ENCODE data around the gene PLVAP.

The PLVAP gene

DNA sequence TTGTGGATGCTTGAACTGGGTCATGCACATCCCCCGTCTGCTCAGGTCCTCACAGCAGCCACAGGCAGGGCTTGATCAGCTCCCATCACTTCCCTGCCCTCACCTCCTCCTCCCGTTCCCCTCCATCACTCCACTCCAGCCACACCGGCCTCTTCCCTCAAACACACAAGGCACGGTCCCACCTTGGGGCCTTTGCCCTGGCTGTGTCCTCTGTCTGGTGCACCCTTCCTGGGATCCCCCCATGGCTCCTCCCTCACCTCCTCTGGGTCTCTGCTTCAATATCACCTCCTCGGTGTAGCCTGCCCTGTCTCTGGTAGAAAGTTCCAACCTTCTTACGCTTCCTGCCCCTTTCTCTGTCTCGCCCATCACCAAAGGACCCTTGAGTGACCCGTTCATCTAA is 23.8 kb downstream of the PLVAP start:
- no peak for DNase-seq

DNA sequence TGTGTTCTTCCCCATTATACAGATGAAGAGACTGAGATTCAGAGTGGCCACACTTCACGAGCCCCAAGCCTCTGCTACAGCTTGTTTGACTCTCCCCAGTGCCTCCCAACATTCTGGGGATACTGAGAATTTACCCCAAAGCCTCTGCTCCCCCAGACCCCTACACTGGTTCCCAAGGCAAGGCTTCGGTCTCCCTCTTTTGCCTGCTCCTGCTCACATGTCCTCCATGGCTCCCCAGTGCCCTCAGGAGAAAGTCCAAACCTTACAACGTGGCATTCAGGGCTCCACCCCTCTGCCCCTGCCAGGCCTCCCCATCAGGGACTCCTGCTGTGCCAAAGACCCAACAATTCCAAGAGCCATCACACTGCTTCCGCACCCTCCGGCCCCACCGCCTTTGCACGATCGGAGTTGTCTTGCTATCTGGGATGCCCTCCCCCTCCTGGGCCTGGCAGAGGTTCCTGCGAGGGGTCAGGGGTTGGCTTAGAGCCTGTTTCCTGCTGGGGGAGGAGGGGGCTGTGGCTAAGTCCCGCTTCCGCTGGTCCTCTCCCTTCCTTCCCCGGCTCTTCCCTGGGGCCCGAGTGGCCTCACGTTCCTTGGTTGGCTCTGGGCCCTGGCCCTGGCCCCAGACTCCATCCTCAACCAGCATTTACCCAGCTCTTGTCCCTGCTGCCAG is 24.4 kb downstream of the PLVAP start:
- no peak for DNase-seq

DNA sequence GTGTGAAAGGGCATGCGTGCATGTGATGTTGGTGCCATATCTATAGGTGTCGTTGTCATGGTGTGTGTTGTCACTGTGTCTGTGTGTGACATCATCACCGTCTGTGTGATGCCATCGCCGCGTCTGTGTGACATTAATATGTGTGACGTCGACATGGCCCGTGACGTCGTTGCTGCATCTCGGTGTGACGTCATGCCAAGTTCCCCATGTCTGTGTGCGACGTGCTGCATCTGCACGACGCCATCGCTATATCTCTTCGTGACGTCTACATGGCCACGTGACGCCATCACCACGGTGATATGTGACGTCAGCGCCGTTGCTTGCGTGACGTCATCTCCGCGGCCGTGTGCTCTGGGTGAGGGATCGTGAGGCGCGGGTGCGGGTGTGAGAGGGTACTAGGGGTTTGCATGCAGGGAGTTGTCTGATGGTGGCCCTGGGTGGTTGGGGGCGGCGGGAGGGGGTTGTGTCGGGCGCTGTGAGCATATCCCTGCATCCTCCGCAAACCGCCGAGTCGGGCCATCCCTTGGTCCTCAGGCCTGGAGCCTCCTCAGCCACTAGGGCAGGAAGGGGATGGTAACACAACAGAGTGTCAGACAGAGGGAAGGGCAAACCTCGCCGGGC is 25.2 kb downstream of the PLVAP start:
- no peak for DNase-seq

DNA sequence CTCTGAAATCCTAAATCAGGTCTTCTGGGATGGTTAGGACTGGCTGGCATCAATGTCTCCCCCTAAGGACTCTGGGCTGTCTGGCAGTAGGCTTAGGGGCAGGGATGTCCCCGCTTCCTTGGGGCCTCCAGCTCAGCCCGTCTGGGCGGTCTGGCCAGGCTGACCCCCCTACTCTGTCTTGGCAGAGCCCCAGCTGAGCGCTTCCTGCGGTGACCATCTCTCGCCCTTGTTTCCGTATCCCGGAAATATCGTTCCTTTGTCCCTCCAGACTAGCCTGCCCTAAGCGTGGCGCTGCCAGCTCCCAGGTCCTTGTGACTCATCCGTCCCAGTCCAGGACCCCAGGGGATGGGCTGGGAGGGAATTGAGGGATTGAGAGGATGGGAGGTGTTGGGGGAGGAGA is 28.4 kb downstream of the PLVAP start:
- no peak for DNase-seq

DNA sequence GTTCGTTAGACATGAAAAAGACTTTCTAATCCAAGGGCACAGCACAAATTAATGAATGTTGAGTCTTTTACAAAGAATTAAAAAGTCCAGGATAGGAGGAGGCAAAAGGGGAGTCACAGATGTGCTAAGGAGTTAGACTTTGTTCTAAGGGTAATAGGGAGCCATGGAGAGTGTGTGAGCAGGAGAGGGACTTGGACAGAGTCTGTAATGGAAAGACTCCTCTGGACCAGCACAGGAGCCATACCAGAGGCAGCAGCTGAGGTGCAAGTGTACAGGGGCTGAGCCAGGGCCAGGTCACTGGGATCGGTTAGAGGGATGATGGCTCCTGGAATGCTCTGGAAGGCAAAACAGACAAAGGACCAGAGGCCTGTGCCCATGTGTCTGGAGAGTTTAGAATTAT is 29.3 kb downstream of the PLVAP start:
- no peak for DNase-seq

DNA sequence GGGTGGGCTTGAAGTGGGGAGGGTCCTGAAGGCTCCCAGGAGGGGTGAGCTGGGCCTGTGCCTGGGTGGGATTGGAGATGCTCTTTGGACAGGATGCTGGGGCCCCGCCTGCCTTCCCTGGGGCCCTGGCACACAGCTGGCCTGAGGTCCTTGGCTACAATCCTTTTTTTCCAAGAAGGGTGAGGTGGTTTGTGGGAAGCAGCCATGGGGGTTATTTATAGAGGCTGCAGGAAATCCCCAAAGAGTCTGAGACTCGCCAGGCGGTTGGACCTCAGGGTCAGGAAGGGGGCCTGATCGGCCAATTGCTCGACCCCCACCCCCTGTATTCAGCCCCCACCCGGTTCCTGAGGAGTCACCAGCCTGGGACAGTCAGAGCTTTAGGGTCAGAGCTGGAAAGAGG is 29.8 kb downstream of the PLVAP start:
- no peak for DNase-seq

DNA sequence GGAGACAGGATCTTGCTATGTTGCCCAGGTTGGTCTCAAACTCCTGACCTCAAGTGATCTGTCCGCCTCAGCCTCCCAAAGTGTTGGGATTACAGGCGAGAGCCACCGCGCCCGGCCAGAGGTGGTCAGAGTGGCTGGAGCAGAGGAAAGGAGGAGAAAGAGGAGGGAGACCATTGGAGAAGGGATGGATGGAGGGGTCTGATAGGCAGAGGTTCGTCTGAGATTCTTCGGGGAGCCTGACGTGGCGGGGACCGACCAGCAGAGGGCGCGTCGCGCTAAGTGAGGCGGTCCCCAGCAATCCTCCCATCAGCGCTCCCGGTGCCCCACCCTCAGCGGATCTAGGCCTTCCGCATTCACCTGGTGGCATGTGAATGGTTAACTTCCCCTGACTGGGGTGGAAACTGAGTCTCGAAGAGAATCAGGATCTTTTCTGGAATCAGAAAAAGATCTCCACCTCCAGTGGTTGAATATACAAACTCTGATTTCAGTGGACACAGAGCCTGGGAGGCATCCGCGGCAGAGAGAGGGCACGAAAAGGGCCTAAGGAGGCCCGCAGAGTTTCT is 31.0 kb downstream of the PLVAP start:
- peak; percentile 49 for DNase-seq

DNA sequence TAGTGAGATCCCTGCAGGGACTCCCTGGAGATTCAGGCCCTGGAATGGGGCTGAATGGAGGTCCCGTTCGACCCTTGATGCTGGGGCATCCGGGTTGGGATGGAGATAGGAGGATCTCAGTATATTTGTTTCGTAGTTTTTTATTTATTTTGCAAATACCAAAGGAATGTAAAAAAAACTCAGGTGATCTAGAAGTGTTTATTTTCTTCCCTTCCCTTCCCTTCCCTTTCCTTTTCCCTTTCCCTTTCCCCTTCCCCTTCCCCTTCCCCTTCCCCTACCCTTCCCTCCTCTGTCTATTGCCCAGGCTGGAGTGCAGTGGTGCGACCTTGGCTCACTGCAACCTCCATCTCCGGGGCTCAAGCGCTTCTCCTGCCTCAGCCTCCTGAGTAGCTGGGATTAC is 35.3 kb downstream of the PLVAP start:
- no peak for DNase-seq

DNA sequence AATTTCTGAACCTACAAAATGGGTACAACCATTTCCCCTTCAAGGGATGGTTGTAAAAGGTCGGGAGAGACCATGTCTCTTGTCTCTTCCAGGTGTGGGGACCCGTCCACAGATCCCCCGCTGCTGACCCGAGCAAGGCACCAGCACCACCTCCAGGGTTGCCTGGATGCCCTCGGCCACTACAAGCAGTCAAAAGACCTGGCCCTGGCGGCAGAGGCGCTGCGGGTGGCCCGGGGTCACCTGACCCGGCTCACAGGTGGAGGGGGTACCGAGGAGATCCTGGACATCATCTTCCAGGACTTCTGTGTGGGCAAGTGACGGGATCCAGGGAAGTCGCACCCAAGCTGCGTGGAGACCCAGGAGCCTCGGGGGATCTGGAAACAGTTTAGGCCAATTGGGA is 35.8 kb downstream of the PLVAP start:
- DNase-seq, result no peak

DNA sequence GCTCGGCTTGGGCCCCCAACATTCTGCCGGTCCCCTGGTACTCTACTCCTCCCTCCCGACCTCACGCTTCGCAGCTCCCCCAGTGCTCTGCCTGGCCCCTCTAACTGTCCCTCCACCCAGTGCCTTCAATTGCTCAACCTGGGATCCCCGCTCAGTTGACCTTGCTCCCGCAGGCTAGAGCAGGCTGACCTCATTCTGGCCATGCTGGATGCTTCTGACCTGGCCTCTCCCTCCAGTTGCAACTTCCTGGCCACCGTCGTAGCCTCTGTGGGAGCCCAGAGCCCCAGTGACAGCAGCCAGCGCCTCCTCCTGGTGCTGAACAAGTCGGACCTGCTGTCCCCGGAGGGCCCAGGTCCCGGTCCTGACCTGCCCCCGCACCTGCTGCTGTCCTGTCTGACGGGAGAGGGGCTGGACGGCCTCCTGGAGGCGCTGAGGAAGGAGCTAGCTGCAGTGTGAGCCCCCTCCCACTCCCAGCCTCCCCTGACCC is 36.2 kb downstream of the PLVAP start:
- no peak for DNase-seq

DNA sequence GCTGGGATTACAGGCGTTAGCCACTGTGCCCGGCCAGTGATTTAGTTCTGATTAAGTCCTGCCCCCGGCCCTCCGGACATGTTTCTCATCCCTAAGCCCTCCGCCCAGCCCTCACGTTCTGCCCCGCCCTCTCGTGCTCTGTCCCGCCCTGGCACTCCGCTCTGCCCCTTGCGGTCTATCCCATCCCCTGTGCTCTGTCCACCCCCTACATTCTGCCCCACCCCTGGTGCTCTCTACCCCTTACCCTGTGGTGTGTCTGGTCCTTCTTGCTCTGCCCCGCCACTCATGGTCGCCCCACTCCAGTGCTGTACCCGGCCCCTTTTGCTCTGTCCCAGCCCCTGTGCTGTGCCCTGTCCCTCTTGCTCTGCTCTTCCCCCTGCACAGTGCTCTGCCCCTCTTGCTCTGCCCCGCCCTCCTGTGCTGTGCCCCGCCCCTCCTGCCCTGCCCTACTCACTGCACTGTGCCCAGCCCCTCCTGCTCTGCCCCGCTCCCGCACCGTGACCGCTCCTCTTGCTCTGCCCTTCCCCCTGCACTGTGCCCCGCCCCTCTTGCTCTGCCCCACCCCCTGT is 36.8 kb downstream of the PLVAP start:
- DNase-seq, result no peak

DNA sequence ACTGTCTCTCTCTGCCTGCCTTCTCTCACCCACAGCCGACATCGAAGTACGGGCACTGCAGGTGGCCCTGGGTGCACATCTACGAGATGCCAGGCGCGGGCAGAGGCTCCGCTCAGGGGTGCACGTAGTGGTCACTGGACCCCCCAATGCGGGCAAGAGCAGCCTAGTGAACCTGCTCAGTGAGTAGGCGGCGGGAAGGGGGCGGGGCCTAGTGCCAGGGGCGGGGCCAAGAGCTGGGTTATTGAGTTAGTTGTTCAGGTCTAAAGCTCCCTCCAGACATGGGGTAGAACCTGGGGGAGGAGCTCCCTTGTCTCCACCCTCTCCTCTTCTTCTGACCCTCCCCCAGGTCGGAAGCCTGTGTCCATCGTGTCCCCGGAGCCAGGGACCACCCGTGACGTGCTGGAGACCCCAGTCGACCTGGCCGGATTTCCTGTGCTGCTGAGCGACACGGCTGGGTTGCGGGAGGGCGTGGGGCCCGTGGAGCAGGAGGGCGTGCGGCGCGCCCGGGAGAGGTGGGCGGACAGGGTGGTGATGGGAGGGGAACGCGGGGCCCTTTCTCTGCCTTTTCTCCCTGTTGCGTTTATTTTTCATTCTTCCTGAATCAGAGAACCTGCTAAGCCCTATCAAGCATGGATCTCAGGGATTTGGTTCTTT is 37.9 kb downstream of the PLVAP start:
- no peak for DNase-seq

DNA sequence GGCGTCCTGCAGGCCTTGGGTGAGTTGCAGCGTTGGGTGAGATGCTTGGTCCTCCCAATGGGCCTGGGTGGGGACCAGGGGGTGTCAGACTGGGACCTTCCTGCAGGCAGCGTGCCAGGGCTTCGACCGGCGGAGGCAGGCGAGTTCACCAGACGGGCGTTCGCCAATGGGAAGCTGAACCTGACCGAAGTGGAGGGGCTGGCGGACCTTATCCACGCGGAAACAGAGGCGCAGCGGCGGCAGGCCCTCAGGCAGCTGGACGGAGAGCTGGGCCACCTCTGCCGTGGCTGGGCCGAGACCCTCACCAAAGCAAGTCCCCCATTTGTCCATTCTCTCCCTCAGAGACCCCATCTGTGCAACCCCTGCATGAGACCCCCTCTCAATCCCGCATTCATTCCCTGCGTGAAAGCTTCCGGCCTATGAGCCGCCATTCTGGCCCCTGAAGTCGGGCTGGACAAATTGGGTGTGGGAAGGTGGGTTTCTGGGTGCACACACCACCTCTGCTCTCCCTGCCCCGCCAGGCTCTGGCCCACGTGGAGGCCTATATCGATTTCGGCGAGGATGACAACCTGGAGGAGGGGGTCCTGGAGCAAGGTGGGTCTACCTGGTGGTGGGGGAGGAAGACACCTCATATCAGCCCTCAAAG is 38.6 kb downstream of the PLVAP start:
- no peak for DNase-seq

DNA sequence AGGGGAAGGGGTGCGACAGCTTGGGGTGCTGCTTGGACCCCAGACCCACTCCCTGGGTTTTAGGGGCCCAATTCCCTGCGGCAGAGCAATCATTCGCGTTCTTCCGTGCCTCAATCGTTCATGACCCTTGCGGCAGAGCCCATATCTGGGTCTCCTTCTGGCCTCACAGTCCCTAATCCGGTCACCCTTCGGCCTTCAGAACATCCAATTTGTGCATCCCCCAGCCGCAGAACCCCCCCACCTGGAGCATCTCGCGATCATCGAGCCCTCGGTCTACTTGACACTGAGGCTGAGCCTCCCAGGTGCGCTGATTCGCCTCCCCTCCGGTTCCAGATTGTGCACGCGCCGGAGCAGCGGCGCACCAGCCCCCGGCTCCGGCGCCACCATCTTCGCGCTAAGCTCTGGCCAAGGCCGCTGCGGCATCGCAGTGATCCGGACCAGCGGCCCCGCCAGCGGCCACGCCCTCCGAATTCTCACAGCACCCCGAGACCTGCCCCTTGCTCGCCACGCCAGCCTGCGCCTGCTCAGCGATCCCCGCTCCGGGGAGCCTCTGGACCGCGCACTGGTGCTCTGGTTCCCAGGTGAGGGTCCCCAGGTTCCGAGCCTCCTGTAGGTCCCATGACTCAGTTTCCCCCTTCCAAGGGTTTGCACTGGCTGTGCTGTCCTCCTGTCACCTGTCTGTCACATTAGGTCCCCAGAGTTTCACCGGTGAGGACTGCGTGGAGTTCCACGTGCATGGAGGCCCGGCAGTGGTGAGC is 39.3 kb downstream of the PLVAP start:
- no peak for DNase-seq

DNA sequence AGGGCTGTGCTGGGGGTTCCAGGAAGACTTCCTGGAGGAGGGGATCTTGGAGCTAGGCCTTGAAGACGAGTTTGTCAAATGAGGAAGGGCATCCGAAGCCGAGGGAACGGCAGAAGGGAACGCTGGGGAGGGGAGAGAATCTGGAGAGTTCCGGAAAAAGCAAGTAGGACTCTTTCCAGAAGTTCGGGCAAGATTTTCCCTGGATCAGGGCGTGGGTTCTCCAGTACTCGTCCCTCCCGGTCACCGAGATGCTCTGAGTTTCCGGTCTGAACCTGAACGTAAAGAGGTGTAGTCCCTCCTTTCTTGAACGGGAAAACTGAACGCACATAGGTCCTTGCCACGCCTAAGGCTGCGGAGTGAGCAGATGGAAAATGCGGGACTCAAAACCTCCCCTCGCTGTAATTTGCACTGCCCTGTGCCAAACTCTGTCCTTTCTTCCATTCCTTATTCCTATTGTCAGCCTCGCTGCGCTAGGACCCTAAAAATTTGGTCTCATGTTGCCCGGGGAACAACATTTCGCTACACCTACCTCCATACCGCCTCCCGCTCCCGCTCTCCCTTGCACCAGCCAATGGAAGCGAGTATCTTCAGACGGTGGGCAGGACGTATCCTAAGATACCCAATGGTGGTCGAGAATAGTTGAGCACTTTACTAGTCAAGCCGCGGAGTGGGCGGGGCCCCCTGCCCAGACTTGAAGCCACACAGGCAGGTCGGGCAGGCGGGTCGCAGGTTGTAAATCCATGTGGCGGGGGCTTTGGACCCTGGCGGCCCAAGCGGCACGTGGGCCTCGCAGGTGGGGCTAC is 40.1 kb downstream of the PLVAP start, which contains the start of gene GTPBP3:
Gene GTPBP3 (plus strand): TSS at position 682 of the 803 bp plus-strand sequence. CDS start 59 bp downstream, at position 741.
- peak; percentile 99 for DNase-seq

DNA sequence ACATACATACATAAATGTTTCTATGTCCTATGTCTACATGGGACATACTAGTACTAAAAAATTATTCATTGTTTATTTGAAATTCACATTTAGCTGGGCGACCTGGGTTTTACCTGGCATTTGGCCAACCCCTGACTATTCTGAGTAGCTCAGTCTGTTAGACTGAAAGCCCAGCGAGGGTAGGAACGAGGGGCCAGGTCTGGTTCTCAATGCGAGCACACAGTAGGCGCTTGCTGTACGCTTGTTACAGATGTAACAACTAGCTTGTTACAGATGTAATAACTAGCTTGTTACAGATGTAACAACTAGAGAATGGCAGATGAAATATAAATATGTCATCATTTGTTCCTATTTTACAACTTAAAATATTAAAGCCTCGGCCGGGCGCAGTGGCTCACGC is 41.6 kb downstream of the PLVAP start:
- DNase-seq, result no peak

DNA sequence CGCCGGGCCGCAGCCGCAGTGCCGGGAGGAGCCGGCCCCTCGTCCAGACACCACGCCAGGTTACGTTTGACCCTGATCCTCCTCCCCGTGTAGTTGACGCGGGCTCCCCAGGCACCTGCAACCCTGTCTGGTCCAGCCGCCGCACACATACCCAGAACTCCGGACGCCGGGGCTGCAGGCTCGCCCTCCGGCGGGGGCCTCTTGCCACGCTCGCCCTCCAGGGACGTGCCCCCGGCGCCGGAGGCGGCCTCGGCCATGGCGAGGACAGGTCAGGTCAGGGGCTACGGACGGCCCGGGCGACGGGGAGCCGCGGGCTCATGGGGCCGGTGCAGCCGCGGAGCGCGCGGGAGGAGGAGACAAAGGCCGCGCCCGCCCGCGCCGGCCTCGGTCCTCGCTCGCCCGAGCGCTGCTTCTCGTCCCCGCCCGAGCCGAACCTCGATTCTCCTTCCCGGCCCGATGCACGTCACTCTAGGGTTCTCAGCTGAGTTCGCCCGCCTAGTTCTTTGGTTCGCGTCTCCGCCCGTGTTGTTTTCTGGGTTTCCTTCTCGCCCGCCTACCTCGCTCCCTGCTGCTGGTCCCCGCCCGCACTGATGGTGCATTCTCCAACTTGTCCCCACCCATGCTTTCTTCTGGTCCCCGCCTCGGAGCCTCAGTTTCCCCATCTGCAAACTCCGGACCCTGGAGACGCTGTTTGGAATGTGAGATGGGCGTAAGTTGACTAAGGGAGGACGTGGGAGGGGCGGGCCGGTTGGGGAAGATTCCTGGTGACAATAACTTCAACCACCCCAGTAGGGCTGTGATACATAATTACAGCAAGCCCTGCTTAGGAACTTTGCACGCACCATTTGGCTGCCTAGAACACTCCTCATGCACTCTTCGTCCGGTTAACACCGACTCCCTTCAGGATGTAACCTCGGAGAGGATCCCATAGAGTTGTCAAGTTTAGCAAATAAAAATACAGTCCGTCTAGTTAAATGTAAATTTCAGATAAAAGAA is 42.4 kb downstream of the PLVAP start, which contains the start of gene ANO8:
Gene ANO8 (minus strand): TSS at position 442 of the 996 bp plus-strand sequence. CDS start 185 bp downstream, at position 257.
- peak; percentile 93 for DNase-seq

DNA sequence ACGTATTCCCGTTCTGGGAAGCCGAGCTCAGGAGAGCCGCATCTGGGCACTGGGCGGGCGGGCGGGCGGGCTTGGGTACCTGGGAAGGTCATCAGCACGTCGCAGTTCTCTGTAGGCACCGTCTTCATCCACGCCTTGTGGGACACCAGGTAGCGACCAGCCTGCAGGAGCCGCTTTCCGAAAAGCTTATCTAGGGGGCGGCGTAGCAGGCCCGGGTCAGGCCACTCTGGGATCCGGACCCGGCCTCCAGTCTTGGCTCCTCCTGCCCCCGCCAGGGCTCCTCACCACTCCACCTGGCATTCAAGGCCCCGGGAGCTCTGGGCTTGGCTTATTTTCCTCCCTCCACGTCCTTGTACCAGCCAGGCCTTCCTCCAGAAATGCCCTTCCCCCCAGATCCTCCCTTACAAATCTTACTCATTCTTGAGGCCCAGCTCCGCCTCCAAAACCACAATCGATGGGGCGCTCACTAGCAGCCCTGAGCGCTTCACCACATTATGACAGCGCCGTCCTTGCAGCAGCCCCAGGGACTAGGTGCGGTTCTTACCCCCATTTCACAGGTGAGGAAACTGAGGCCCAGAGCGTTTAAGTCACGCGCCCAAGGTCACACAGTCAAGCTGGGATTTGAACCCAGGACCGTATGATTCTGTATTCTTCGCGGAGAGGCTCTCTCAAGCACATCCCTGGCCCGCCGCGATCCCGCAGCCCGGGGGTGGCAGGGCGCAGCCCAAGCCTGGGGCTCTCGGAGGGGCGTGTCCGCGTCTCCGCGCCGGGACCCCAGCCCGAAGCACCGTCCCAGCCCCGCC is 43.3 kb downstream of the PLVAP start:
- DNase-seq, result no peak
